GM23248 (cell line): ENCODE data around the gene TCEA2.

ENCODE experiments used
- EZH2 ChIP-seq: fragments of 200-600 bp; sonication (generic); IDR thresholded peaks from 2 replicates; pipeline ENCODE4 v1.6.1; 2018; ENCODE audit warnings: antibody characterized with exemption, mild to moderate bottlenecking; ENCODE audit not compliant: insufficient read depth, poor library complexity, severe bottlenecking
- EZH2phosphoT487 ChIP-seq: fragments of 200-600 bp; sonication (generic); IDR thresholded peaks from 2 replicates; pipeline ENCODE4 v1.6.1; 2018; ENCODE audit warnings: antibody characterized with exemption, moderate library complexity, mild to moderate bottlenecking, low read depth; ENCODE audit not compliant: insufficient read depth

GRCh38 chr20:64079273-64080012, 16.4 kb downstream of the TCEA2 start, which contains the start of gene RGS19:
- TF ChIP-seq EZH2phosphoT487: no peak
- no peak for TF ChIP-seq EZH2
